Breast epithelium (tissue), 3 donors: ENCODE measurements around the gene MEX3C.

Experiments used
- POLR2A ChIP-seq: fragments of 450-650 bp; IDR thresholded peaks from one replicate; pipeline ENCODE4 v1.6.1; 2016; ENCODE audit warnings: antibody characterized with exemption, mild to moderate bottlenecking, moderate library complexity
- POLR2AphosphoS5 ChIP-seq, 3 donors: sonication (generic); formaldehyde crosslinking; IDR thresholded peaks; one replicate each; pipeline ENCODE4 v1.6.1; 2017; ENCODE audit warnings: antibody characterized with exemption in 3 of 3
- TF ChIP-seq, protein P1 (sequence below), 3 donors: fragments of 450-650 bp; IDR thresholded peaks; one replicate each; pipeline ENCODE4 v1.5.1; 2016 to 2017; ENCODE audit warnings: antibody characterized with exemption in 3 of 3, mild to moderate bottlenecking in 3 of 3, moderate library complexity in 3 of 3

DNA sequence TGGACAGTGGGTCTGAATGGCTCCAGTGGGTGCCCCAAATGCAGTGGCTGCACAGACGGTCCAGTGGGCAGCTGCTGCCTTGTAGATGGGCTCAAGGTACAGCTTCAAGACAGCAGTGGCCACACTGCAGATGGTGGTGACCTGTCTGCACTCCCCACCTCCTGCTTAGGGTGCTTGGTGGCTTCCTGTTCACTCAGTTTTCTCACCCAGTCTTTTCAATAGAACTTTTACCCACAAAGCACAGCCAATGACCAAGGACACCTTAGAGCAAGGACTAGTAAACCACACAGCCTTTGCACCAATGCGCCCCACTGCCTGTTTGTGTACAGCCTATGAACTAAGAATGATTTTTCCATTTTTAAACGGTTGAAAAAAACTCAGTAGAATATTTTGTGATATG is 34.9 kb downstream of the MEX3C start:
- TF ChIP-seq POLR2A (no peak), POLR2AphosphoS5 (IDR thresholded peaks at IDR 0.05) (no peak)
- TF ChIP-seq, protein P1, sequence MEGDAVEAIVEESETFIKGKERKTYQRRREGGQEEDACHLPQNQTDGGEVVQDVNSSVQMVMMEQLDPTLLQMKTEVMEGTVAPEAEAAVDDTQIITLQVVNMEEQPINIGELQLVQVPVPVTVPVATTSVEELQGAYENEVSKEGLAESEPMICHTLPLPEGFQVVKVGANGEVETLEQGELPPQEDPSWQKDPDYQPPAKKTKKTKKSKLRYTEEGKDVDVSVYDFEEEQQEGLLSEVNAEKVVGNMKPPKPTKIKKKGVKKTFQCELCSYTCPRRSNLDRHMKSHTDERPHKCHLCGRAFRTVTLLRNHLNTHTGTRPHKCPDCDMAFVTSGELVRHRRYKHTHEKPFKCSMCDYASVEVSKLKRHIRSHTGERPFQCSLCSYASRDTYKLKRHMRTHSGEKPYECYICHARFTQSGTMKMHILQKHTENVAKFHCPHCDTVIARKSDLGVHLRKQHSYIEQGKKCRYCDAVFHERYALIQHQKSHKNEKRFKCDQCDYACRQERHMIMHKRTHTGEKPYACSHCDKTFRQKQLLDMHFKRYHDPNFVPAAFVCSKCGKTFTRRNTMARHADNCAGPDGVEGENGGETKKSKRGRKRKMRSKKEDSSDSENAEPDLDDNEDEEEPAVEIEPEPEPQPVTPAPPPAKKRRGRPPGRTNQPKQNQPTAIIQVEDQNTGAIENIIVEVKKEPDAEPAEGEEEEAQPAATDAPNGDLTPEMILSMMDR (IDR thresholded peaks at IDR 0.05) = no peak
